Measurements from ENCODE around the gene SLC10A7.

SLC10A7 gene

DNA sequence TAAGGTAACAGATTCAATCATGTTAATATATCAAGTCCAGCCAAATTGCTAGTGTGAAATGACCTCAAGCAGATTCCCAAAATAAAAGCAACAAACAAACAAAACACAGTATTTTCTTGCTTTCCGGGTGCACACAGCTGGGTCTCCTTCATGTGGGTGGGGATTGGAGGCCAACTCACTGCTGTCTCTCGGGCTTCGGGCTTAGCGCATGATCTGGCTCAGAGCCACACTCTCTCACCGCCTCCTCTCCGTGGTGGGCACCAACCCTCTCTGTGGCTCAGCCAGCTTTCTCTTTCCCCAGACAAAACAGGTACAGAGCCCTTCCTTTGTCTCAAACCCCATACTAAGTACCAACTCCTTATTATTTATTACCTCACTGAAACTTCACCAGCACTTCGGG, 310.3 kb downstream of the SLC10A7 start:
- DNase-seq (ENCODE audit: low read depth, low spot score), result no peak

DNA sequence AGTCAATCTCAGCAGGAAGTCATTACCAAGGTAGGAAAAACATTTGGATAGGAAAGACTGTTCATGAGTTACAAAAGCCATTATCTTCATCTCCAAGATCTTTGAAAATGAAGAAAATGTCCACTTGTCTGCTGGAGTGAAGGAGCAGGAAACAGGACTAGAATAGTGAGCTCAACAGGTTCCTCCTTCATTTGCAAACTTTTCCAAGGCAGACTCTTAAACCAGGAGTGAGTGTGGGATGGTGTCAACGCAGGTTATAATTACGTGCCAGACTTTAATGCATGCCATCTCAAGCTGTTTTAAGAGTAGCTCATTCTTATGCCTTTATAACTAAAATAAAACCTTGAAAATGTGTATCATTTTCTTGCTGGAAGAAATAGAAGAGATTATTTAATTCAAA, 310.9 kb downstream of the SLC10A7 start:
- no peak for DNase-seq (ENCODE audit: low read depth, low spot score)

DNA sequence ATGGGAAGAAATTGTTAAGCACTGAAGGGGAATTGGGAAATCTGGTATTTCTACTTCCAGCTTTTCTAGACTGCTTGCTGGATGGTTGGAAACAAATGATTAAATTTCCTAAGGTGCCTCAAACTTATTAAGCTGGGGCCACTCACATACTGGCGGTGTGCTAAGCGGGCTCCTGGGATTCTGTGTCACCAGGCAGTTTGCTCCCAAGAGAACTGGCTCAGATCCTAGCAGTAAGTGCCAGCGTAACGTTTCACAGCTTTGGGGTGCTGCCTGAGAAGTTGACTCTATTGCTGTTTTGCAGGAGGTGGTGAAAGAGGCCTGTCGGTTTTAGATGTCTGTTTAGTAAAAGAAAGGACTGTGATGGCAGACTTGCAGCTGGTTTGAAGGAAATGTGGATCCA, 314.3 kb downstream of the SLC10A7 start:
- DNase-seq (ENCODE audit: low read depth, low spot score), result no peak
